H1 (cell line): Measurements from ENCODE around the gene KCNN4. TPM values are rescaled to one million over a fixed set of nuclear protein-coding genes. Genes with fewer than 3 reads are reported as not detected.

Experiments used
- CTCF ChIA-PET: fragments of 300-600 bp; sonication (Branson Sonifier 250); formaldehyde crosslinking; loops from one replicate; lab custom pipeline; 2021; ENCODE audit not compliant: partially characterized antibody; lab: Charles Lee
- POLR2A ChIA-PET: fragments of 300-600 bp; sonication (Branson Sonifier 250); formaldehyde crosslinking; loops from one replicate; lab custom pipeline; 2021; ENCODE audit warnings: inconsistent platforms; ENCODE audit not compliant: partially characterized antibody; lab: Charles Lee
- DNase-seq, 2 experiments: peaks; one replicate each; pipeline versions ENCODE4 v3.0.0 to v3.0.0-alpha.2; 2010 to 2022; ENCODE audit warnings: low spot score in 2 of 2, low read depth in 1 of 2, mixed read lengths in 1 of 2
- FAIRE-seq: peaks from 2 replicates; lab custom pipeline; 2011; peaks lifted over from hg19 to GRCh38; lab: Jason Lieb, UNC
- H2AFZ ChIP-seq: 2 replicates; pipeline ENCODE4 v1.8.1; 2012; ENCODE audit warnings: low read length, inconsistent platforms
- H2AK5ac ChIP-seq: 2 replicates; pipeline ENCODE4 v1.6.1; 2013; ENCODE audit warnings: low read depth, low read length
- H2BK120ac ChIP-seq: replicated peaks from 2 replicates; pipeline ENCODE3; 2013; ENCODE audit warnings: low read depth, low read length, inconsistent platforms
- H2BK12ac ChIP-seq: 2 replicates; pipeline ENCODE4 v1.6.1; 2013; ENCODE audit warnings: low read depth, low read length
- H2BK15ac ChIP-seq: 2 replicates; pipeline ENCODE4 v1.6.1; 2013; ENCODE audit warnings: low read length
- H2BK20ac ChIP-seq: 2 replicates; pipeline ENCODE4 v1.6.1; 2013; ENCODE audit warnings: low read length
- H2BK5ac ChIP-seq: 2 replicates; pipeline ENCODE4 v1.6.1; 2013; ENCODE audit warnings: low read depth, low read length
- H3K14ac ChIP-seq: 2 replicates; pipeline ENCODE4 v1.6.1; 2013; ENCODE audit warnings: inconsistent platforms; ENCODE audit not compliant: insufficient read length
- H3K18ac ChIP-seq: 2 replicates; pipeline ENCODE4 v1.6.1; 2013; ENCODE audit warnings: low read length; ENCODE audit errors: extremely low read depth
- H3K23ac ChIP-seq: 2 replicates; pipeline ENCODE4 v1.6.1; 2013; ENCODE audit warnings: inconsistent platforms; ENCODE audit not compliant: insufficient read length
- H3K23me2 ChIP-seq: 2 replicates; pipeline ENCODE4 v1.6.1; 2013; ENCODE audit warnings: low read depth, low read length
- H3K27ac ChIP-seq: 2 replicates; pipeline ENCODE4 v1.6.1; 2011; ENCODE audit warnings: low read depth, low read length, inconsistent platforms
- H3K27me3 ChIP-seq, 4 experiments: replicated peaks in 1 of 4; 1 replicate in 1 of 4; 2 replicates in 3 of 4; pipeline versions ENCODE4 v1.6.1 to v1.8.1; 2011 to 2013; ENCODE audit warnings: low read length in 3 of 4, mild to moderate bottlenecking in 3 of 4, inconsistent platforms in 2 of 4, mixed read lengths in 2 of 4, moderate library complexity in 1 of 4; ENCODE audit not compliant: control insufficient read depth in 3 of 4, insufficient read depth in 3 of 4; ENCODE audit errors: extremely low read depth in 1 of 4
- H3K36me3 ChIP-seq, 4 experiments: 2 replicates each; pipeline versions ENCODE4 v1.6.1 to v1.8.1; 2011 to 2013; ENCODE audit warnings: mild to moderate bottlenecking in 4 of 4, low read length in 3 of 4, moderate library complexity in 2 of 4, control low read depth in 1 of 4, inconsistent platforms in 1 of 4; ENCODE audit not compliant: insufficient read depth in 4 of 4, control insufficient read depth in 2 of 4
- H3K4ac ChIP-seq: replicated peaks from 2 replicates; pipeline ENCODE3; 2013; ENCODE audit warnings: low read length, low read depth, mixed read lengths, inconsistent platforms; ENCODE audit not compliant: insufficient read length
- H3K4me1 ChIP-seq, 4 experiments: replicated peaks in 1 of 4; 1 replicate in 1 of 4; 2 replicates in 3 of 4; pipeline versions ENCODE4 v1.6.1 to v1.8.1; 2011 to 2013; ENCODE audit warnings: low read length in 3 of 4, inconsistent platforms in 2 of 4, mixed read lengths in 1 of 4; ENCODE audit not compliant: insufficient read depth in 4 of 4, control insufficient read depth in 3 of 4
- H3K4me2 ChIP-seq, 2 experiments: 2 replicates each; pipeline versions ENCODE4 v1.6.1 to v1.8.1; 2011 to 2013; ENCODE audit warnings: low read depth in 2 of 2, low read length in 2 of 2, control low read depth in 1 of 2, inconsistent platforms in 1 of 2, mild to moderate bottlenecking in 1 of 2; ENCODE audit not compliant: insufficient read depth in 1 of 2
- H3K4me3 ChIP-seq, 4 experiments: fragments of 200-600, 300-600 bp in 1 of 4; sonication (generic), shearing (Covaris generic), sonication (Bioruptor Twin) in 1 of 4; 2 replicates each; pipeline versions ENCODE4 v1.5.1 to v1.8.1; 2011 to 2016; ENCODE audit warnings: low read length in 4 of 4, low read depth in 3 of 4, control low read depth in 2 of 4, inconsistent platforms in 2 of 4, mild to moderate bottlenecking in 2 of 4, mixed read lengths in 1 of 4, moderate library complexity in 1 of 4; ENCODE audit not compliant: insufficient read depth in 2 of 4; ENCODE audit errors: extremely low read depth in 1 of 4
- H3K56ac ChIP-seq: replicated peaks from 2 replicates; pipeline ENCODE3; 2013; ENCODE audit warnings: low read depth, mild to moderate bottlenecking, mixed read lengths, low read length, inconsistent platforms; ENCODE audit not compliant: insufficient read length
- H3K79me1 ChIP-seq: 2 replicates; pipeline ENCODE4 v1.6.1; 2013; ENCODE audit warnings: low read depth, low read length, control low read depth
- H3K79me2 ChIP-seq, 2 experiments: 2 replicates each; pipeline versions ENCODE4 v1.6.1 to v1.8.1; 2012 to 2013; ENCODE audit warnings: low read length in 2 of 2, mild to moderate bottlenecking in 2 of 2, inconsistent platforms in 1 of 2; ENCODE audit not compliant: insufficient read depth in 2 of 2, control insufficient read depth in 1 of 2
- H3K9ac ChIP-seq, 4 experiments: replicated peaks in 1 of 4; 1 replicate in 1 of 4; 2 replicates in 3 of 4; pipeline versions ENCODE4 v1.6.1 to v1.8.1; 2011 to 2013; ENCODE audit warnings: low read depth in 3 of 4, low read length in 3 of 4, control low read depth in 2 of 4, mild to moderate bottlenecking in 2 of 4, moderate library complexity in 2 of 4, inconsistent platforms in 1 of 4; ENCODE audit errors: extremely low read depth in 1 of 4
- H3K9me3 ChIP-seq, 2 experiments: 2 replicates each; pipeline versions ENCODE4 v1.6.1 to v1.8.1; 2012 to 2013; ENCODE audit warnings: mild to moderate bottlenecking in 2 of 2, moderate library complexity in 2 of 2, control low read depth in 1 of 2, inconsistent platforms in 1 of 2, low read depth in 1 of 2, low read length in 1 of 2, mixed read lengths in 1 of 2; ENCODE audit not compliant: insufficient read depth in 2 of 2
- H4K20me1 ChIP-seq, 2 experiments: replicated peaks in 1 of 2; 2 replicates each; pipeline versions ENCODE3 to v1.8.1; 2011 to 2013; ENCODE audit warnings: inconsistent platforms in 2 of 2, low read length in 2 of 2, mild to moderate bottlenecking in 1 of 2; ENCODE audit not compliant: insufficient read depth in 2 of 2, control insufficient read depth in 1 of 2
- H4K5ac ChIP-seq: 2 replicates; pipeline ENCODE4 v1.6.1; 2013; ENCODE audit warnings: low read length, low read depth, mixed read lengths, inconsistent platforms; ENCODE audit not compliant: insufficient read length
- H4K8ac ChIP-seq: 2 replicates; pipeline ENCODE4 v1.8.0; 2013; ENCODE audit warnings: mild to moderate bottlenecking, moderate library complexity, low read length, inconsistent platforms; ENCODE audit not compliant: insufficient read depth; ENCODE audit errors: extremely low read depth
- H4K91ac ChIP-seq: replicated peaks from 2 replicates; pipeline ENCODE3; 2013; ENCODE audit warnings: low read length, mixed read lengths, inconsistent platforms; ENCODE audit not compliant: insufficient read length
- CEBPB ChIP-seq: IDR thresholded peaks from 2 replicates; pipeline ENCODE4 v1.6.1; 2012; ENCODE audit warnings: low read depth, low read length
- TAF7 ChIP-seq: optimal IDR thresholded peaks from 2 replicates; pipeline ENCODE3; 2011; ENCODE audit warnings: low read depth, mild to moderate bottlenecking, inconsistent platforms, low read length, moderate library complexity, borderline replicate concordance
- WGBS, 2 experiments: shearing (Covaris generic) in 1 of 2; methylation state at CpG; one replicate each; pipeline versions ENCODE4 v1.1.6 to v1.1.7; 2013 to 2015; ENCODE audit warnings: low lambda C conversion rate in 2 of 2, mixed read lengths in 2 of 2, inconsistent platforms in 1 of 2, low coverage in 1 of 2, missing lambda C conversion rate in 1 of 2; ENCODE audit not compliant: insufficient replicate concordance in 2 of 2, insufficient coverage in 1 of 2, insufficient read length in 1 of 2; ENCODE audit errors: extremely low coverage in 1 of 2, missing lambda C conversion rate in 1 of 2; 5-methylcytosine and 5-hydroxymethylcytosine counted together
- polyA plus RNA-seq, 7 experiments: library from polyadenylated mRNA; depleted of rRNA in 3 of 7; stranded (reverse) in 5 of 7; unstranded in 2 of 7; fragments of >200 nt in 5 of 7; fragments of 200-250 nt in 2 of 7; gene quantifications; 1 replicate in 5 of 7; 2 replicates in 1 of 7; 4 replicates in 1 of 7; pipeline versions ENCODE4 v1.2.1 to v1.2.3, GENCODE V29; 2011 to 2013; ENCODE audit warnings: missing spikeins in 2 of 7, mixed read lengths in 2 of 7
- total RNA-seq: library from RNA; stranded (reverse); fragmentation: NEBNext Ultra II Directional; extraction: Animal tissue kit (Norgen Biotek cat#: 25700); gene quantifications from 2 replicates; pipeline ENCODE4 v1.2.1, GENCODE V29; 2021

The KCNN4 gene
- total and polyA plus RNA-seq, 2 of the 8 experiments (the other 6 are each of a cell fraction or from before 2014, with no cell fraction given): 0.78 to 1.5 TPM

DNA sequence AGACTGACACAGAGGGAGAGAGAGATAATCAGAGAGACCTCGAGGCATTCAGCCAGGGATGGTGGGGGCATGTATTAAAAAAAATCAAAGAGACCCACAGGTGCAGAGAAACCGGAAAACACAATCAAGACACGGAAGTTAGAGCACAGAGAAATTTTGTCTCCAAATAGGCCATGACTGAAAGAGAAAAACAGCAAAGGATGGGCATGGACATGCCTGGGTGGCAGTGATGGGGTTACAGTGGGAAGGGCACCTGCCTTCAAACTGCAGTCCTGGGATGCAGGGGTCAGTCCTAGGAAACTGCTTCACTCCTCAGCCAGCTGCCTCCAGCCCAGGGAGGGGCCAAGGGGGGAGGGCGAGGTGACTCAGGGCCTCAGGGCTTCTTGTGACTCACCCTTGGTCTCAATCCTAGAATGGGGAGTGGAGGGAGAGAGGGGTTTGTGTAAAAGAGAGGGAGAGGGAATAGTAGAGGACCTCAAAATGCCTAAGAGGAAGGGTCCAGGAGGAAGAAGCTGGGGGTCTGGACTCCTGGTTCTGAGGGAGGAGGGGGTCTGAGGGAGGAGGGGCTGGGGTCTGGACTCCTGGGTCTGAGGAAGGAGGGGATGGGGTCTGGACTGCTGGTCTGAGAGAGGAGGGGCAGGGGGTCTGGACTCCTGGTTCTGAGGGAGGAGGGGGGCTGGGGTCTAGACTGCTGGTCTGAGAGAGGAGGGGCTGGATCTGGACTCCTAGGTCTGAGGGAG is 3.6 kb upstream of the KCNN4 start:
- Histone ChIP-seq H4K91ac (no peak overlapping the region), H3K27ac (no peak overlapping the region), H3K79me2 (no peaks in the 10 kb centered on the region), H2BK120ac (no peak overlapping the region), H4K20me1 (peaks cover 0 to 4% of the 10 kb centered on the region in 2 experiments), H3K23me2 (0 out of 2 replicates have a peak, but pooled peaks cover 2% of the 10 kb centered on the region), H3K56ac (no peak overlapping the region), H2AK5ac (no peak overlapping the region), H3K9ac (no peak overlapping the region), H3K36me3 (no peaks in the 10 kb centered on the region), H2AFZ (no peak overlapping the region), H2BK15ac (no peak overlapping the region), H2BK5ac (no peak overlapping the region), H4K8ac (no peak overlapping the region), H3K14ac (no peak overlapping the region), H3K18ac (no peak overlapping the region; the same call in 1 of the 2 replicates), H3K79me1 (no peaks in the 10 kb centered on the region; the same call in 1 of the 2 replicates), H3K4me2 (no peak overlapping the region), H3K4me3 (no peak overlapping the region), H2BK12ac (0 out of 2 replicates have a peak overlapping the region, but pooled peaks have one; percentile 23), H3K4me1 (peaks cover 0 to 6% (median 2%) of the 10 kb centered on the region in 4 experiments; a peak in 5 of 7 replicates), H3K23ac (no peak overlapping the region), H4K5ac (no peak overlapping the region), H2BK20ac (no peak overlapping the region), H3K4ac (no peak overlapping the region), H3K27me3 (no peaks in the 10 kb centered on the region; a peak in 1 of 7 replicates), H3K9me3 (no peaks in the 10 kb centered on the region)
- no peak for DNase-seq
- ChIA-PET POLR2A (interaction anchor here (0.7 to 1.0 kb wide), 2 partner anchors 18 to 22 kb away, joined by 3 to 4 read pairs; no protein-coding TSS in a partner anchor), CTCF (interaction anchor here (0.6 to 37.0 kb wide), 8 partner anchors 8 to 106 kb away, joined by 3 to 703 read pairs (median 4); partner anchors contain the start of genes IRGC and SMG9)
- WGBS, 2 experiments: 85% methylated on average over 4 of the region's 4 CpGs; no CpG with 5 or more reads in 1 of the 2 experiments
- no peak for FAIRE-seq
- TF ChIP-seq CEBPB: no peak
- TF ChIP-seq TAF7: no peak
